H9 (cell line): ENCODE measurements around the gene VILL. TPM values are rescaled to one million over a fixed set of nuclear protein-coding genes. Genes with fewer than 3 reads are reported as not detected.

Experiments
- DNase-seq: peaks from one replicate; pipeline ENCODE4 v3.0.0-alpha.2; 2017
- H2AFZ ChIP-seq: one replicate; pipeline ENCODE4 v1.6.1; 2013; ENCODE audit warnings: mild to moderate bottlenecking, low read length, control low read depth, moderate library complexity
- H2AK5ac ChIP-seq: 2 replicates; pipeline ENCODE4 v1.6.1; 2013; ENCODE audit warnings: low read length, control low read depth, mixed read lengths; ENCODE audit not compliant: insufficient read length
- H2BK120ac ChIP-seq: one replicate; pipeline ENCODE4 v1.6.1; 2013; ENCODE audit warnings: low read depth, mild to moderate bottlenecking, low read length, control low read depth, inconsistent platforms; ENCODE audit not compliant: poor library complexity, severe bottlenecking
- H2BK12ac ChIP-seq: 2 replicates; pipeline ENCODE4 v1.6.1; 2013; ENCODE audit warnings: low read length, control low read depth, mixed read lengths, low read depth; ENCODE audit not compliant: insufficient read length
- H2BK15ac ChIP-seq: 2 replicates; pipeline ENCODE4 v1.6.1; 2013; ENCODE audit warnings: low read depth, low read length, control low read depth
- H2BK20ac ChIP-seq: one replicate; pipeline ENCODE4 v1.6.1; 2013; ENCODE audit warnings: low read depth, mild to moderate bottlenecking, low read length, control low read depth, inconsistent platforms; ENCODE audit not compliant: poor library complexity, severe bottlenecking
- H2BK5ac ChIP-seq: 2 replicates; pipeline ENCODE4 v1.6.1; 2013; ENCODE audit warnings: low read length, control low read depth, mixed read lengths; ENCODE audit not compliant: insufficient read length
- H3K14ac ChIP-seq: 2 replicates; pipeline ENCODE4 v1.6.1; 2013; ENCODE audit warnings: low read length, control low read depth; ENCODE audit not compliant: insufficient read depth
- H3K18ac ChIP-seq: 2 replicates; pipeline ENCODE4 v1.6.1; 2013; ENCODE audit warnings: low read depth, mild to moderate bottlenecking, mixed read lengths, low read length, control low read depth; ENCODE audit not compliant: insufficient read length
- H3K23ac ChIP-seq: 2 replicates; pipeline ENCODE4 v1.6.1; 2013; ENCODE audit warnings: low read length, control low read depth, mixed read lengths, low read depth; ENCODE audit not compliant: insufficient read length
- H3K23me2 ChIP-seq: 2 replicates; pipeline ENCODE4 v1.6.1; 2013; ENCODE audit warnings: low read depth, mild to moderate bottlenecking, mixed read lengths, low read length, control low read depth; ENCODE audit not compliant: insufficient read length, poor library complexity, severe bottlenecking
- H3K27ac ChIP-seq: 2 replicates; pipeline ENCODE4 v1.5.1; 2013; ENCODE audit warnings: low read length, control low read depth, mixed read lengths, low read depth; ENCODE audit not compliant: insufficient read length
- H3K27me3 ChIP-seq: 2 replicates; pipeline ENCODE4 v1.6.1; 2013; ENCODE audit warnings: low read length, control low read depth, inconsistent platforms; ENCODE audit not compliant: insufficient read depth
- H3K4ac ChIP-seq: 2 replicates; pipeline ENCODE4 v1.6.1; 2013; ENCODE audit warnings: low read depth, mild to moderate bottlenecking, control low read depth, inconsistent platforms, low read length, moderate library complexity
- H3K4me1 ChIP-seq: 2 replicates; pipeline ENCODE4 v1.6.1; 2013; ENCODE audit warnings: low read length, control low read depth, inconsistent platforms; ENCODE audit not compliant: insufficient read depth
- H3K4me2 ChIP-seq: 2 replicates; pipeline ENCODE4 v1.6.1; 2013; ENCODE audit warnings: low read length, control low read depth, mixed read lengths; ENCODE audit not compliant: insufficient read length, insufficient read depth
- H3K56ac ChIP-seq: 2 replicates; pipeline ENCODE4 v1.6.1; 2013; ENCODE audit warnings: low read depth, mild to moderate bottlenecking, mixed read lengths, low read length, control low read depth; ENCODE audit not compliant: insufficient read length
- H3K79me1 ChIP-seq: 2 replicates; pipeline ENCODE4 v1.6.1; 2013; ENCODE audit warnings: low read depth, mild to moderate bottlenecking, moderate library complexity, low read length, control low read depth, inconsistent platforms; ENCODE audit not compliant: insufficient read depth, poor library complexity, severe bottlenecking
- H3K79me2 ChIP-seq: 2 replicates; pipeline ENCODE4 v1.6.1; 2013; ENCODE audit warnings: low read length, control low read depth, inconsistent platforms; ENCODE audit not compliant: insufficient read depth
- H3K9ac ChIP-seq: 2 replicates; pipeline ENCODE4 v1.6.1; 2013; ENCODE audit warnings: low read length, control low read depth, mixed read lengths; ENCODE audit not compliant: insufficient read length; ENCODE audit errors: extremely low read depth
- H3K9me3 ChIP-seq: one replicate; pipeline ENCODE4 v1.6.1; 2013; ENCODE audit warnings: low read depth, low read length, inconsistent platforms; ENCODE audit not compliant: control insufficient read depth
- H3T11ph ChIP-seq: one replicate; pipeline ENCODE4 v1.6.1; 2013; ENCODE audit warnings: mild to moderate bottlenecking, low read length, control low read depth, inconsistent platforms
- H4K20me1 ChIP-seq: one replicate; pipeline ENCODE4 v1.6.1; 2013; ENCODE audit not compliant: control insufficient read depth, insufficient read length, insufficient read depth
- H4K5ac ChIP-seq: 2 replicates; pipeline ENCODE4 v1.6.1; 2013; ENCODE audit warnings: low read depth, mild to moderate bottlenecking, mixed read lengths, low read length, control low read depth; ENCODE audit not compliant: insufficient read length
- H4K8ac ChIP-seq: replicated peaks from 2 replicates; pipeline ENCODE4 v1.6.1; 2013; ENCODE audit warnings: low read length, control low read depth, mixed read lengths, low read depth; ENCODE audit not compliant: insufficient read length
- H4K91ac ChIP-seq: 2 replicates; pipeline ENCODE4 v1.6.1; 2013; ENCODE audit warnings: low read depth, mild to moderate bottlenecking, moderate library complexity, mixed read lengths, low read length, control low read depth; ENCODE audit not compliant: insufficient read length
- H3K27ac Mint-ChIP-seq, 3 experiments: 2 replicates in 2 of 3; 3 replicates in 1 of 3; pipeline ENCODE4 v1.8.0; 2020 to 2021; ENCODE audit warnings: mixed read lengths in 3 of 3, mild to moderate bottlenecking in 1 of 3, moderate library complexity in 1 of 3
- H3K27me3 Mint-ChIP-seq: 2 replicates; pipeline ENCODE4 v1.8.0; 2021; ENCODE audit warnings: low read depth, mild to moderate bottlenecking, moderate library complexity, mixed read lengths
- H3K36me3 Mint-ChIP-seq, 3 experiments: 2 replicates in 2 of 3; 3 replicates in 1 of 3; pipeline ENCODE4 v1.8.0; 2020 to 2021; ENCODE audit warnings: low read depth in 3 of 3, mixed read lengths in 3 of 3; ENCODE audit not compliant: insufficient read depth in 1 of 3
- H3K4me1 Mint-ChIP-seq, 2 experiments: 2 replicates each; pipeline ENCODE4 v1.8.0; 2020; ENCODE audit warnings: mixed read lengths in 2 of 2
- H3K4me3 Mint-ChIP-seq, 2 experiments: 2 replicates in 1 of 2; 3 replicates in 1 of 2; pipeline ENCODE4 v1.8.0; 2020 to 2021; ENCODE audit warnings: mild to moderate bottlenecking in 2 of 2, mixed read lengths in 2 of 2, moderate library complexity in 1 of 2
- H3K9me3 Mint-ChIP-seq, 2 experiments: 2 replicates in 1 of 2; 3 replicates in 1 of 2; pipeline ENCODE4 v1.8.0; 2020; ENCODE audit warnings: mild to moderate bottlenecking in 2 of 2, mixed read lengths in 2 of 2, moderate library complexity in 1 of 2
- WGBS: extraction: QIAGEN DNeasy Blood & Tissue Kit; methylation state at CpG from one replicate; pipeline ENCODE4 v1.1.7; 2013; ENCODE audit warnings: missing lambda C conversion rate, low lambda C conversion rate, mixed read lengths; ENCODE audit not compliant: insufficient read length; ENCODE audit errors: extremely low coverage; 5-methylcytosine and 5-hydroxymethylcytosine counted together
- total RNA-seq: library from RNA; stranded (reverse); gene quantifications from 2 replicates; pipeline ENCODE4 v1.2.1, GENCODE V29; 2021
- TF ChIP-seq, protein P1 (sequence below): fragments of 200-600 bp; sonication (generic); conservative IDR thresholded peaks from 3 replicates; pipeline ENCODE4 v1.8.0; 2021; ENCODE audit warnings: antibody characterized with exemption, mild to moderate bottlenecking

Gene VILL
- total RNA-seq, 1 experiment from 2014 or later = 3.2 TPM

DNA sequence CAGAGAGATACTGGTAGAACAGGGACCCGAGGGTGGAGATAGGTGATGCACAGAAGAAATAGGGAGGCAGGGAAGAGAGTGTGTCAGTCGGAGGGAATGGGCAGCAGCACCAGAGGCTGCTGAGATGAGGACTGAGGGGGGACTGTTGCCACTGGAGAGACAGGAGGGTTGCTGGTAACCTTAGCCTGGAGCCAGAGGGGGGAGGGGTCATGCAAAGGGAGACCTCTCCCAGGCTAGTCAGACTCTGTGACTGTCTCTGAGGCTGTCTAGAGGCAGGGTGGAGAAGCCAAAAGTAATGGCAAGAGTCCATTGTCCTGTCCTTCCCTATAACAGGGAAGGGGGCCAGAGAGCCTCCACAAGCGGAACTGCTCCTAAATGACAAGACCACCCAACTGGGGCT, 46.3 kb downstream of the VILL start:
- peaks cover 6% of the 10 kb centered on the region; the same call in 1 of the 2 replicates for H3K27me3 ChIP-seq
- no peaks in the 10 kb centered on the region for H3K9me3 ChIP-seq
- H2BK20ac ChIP-seq = no peak overlapping the region
- H2BK120ac ChIP-seq = no peak overlapping the region
- H3K18ac ChIP-seq = no peak overlapping the region
- no peak overlapping the region for H4K5ac ChIP-seq
- no peak overlapping the region for H4K8ac ChIP-seq
- TF ChIP-seq, protein P1, sequence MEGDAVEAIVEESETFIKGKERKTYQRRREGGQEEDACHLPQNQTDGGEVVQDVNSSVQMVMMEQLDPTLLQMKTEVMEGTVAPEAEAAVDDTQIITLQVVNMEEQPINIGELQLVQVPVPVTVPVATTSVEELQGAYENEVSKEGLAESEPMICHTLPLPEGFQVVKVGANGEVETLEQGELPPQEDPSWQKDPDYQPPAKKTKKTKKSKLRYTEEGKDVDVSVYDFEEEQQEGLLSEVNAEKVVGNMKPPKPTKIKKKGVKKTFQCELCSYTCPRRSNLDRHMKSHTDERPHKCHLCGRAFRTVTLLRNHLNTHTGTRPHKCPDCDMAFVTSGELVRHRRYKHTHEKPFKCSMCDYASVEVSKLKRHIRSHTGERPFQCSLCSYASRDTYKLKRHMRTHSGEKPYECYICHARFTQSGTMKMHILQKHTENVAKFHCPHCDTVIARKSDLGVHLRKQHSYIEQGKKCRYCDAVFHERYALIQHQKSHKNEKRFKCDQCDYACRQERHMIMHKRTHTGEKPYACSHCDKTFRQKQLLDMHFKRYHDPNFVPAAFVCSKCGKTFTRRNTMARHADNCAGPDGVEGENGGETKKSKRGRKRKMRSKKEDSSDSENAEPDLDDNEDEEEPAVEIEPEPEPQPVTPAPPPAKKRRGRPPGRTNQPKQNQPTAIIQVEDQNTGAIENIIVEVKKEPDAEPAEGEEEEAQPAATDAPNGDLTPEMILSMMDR = no peak
- no peaks in the 10 kb centered on the region for H3K79me1 ChIP-seq
- Mint-ChIP-seq H3K27me3 (peaks cover 47% of the 10 kb centered on the region), H3K27ac (no peak overlapping the region), H3K4me1 (peaks cover 10 to 15% of the 10 kb centered on the region in 2 experiments), H3K36me3 (no peaks in the 10 kb centered on the region), H3K9me3 (no peaks in the 10 kb centered on the region), H3K4me3 (no peak overlapping the region)
- H3K79me2 ChIP-seq = no peaks in the 10 kb centered on the region
- H3K4me1 ChIP-seq = no peaks in the 10 kb centered on the region; the same call in 1 of the 2 replicates
- H3K9ac ChIP-seq = no peak overlapping the region
- no peak overlapping the region for H3K4ac ChIP-seq
- peaks cover 10% of the 10 kb centered on the region for H3K23me2 ChIP-seq
- H3K4me2 ChIP-seq = no peak overlapping the region
- H3K27ac ChIP-seq = no peak overlapping the region
- no peak overlapping the region for H2BK12ac ChIP-seq
- DNase-seq = no peak
- no peak overlapping the region for H3K23ac ChIP-seq
- WGBS = no CpG with 5 or more reads among the region's 3 CpGs
- no peak overlapping the region for H3K56ac ChIP-seq
- no peak overlapping the region for H2AFZ ChIP-seq
- H2BK5ac ChIP-seq = no peak overlapping the region
- H4K20me1 ChIP-seq = no peaks in the 10 kb centered on the region
- no peak overlapping the region for H2AK5ac ChIP-seq
- no peak overlapping the region for H2BK15ac ChIP-seq
- H4K91ac ChIP-seq = no peak overlapping the region
- no peak overlapping the region for H3K14ac ChIP-seq
- no peak overlapping the region for H3T11ph ChIP-seq
